Ishikawa (cell line): Measurements from ENCODE around the gene CUBN.

Experiments used
- CEBPB ChIP-seq: IDR thresholded peaks from 2 replicates; pipeline ENCODE4 v1.6.1; 2012
- EP300 ChIP-seq: IDR thresholded peaks from 2 replicates; pipeline ENCODE4 v1.6.1; 2012; ENCODE audit warnings: borderline replicate concordance
- FOXM1 ChIP-seq: IDR thresholded peaks from 2 replicates; pipeline ENCODE4 v1.6.1; 2012; ENCODE audit warnings: low read depth, borderline replicate concordance
- NFIC ChIP-seq: IDR thresholded peaks from 2 replicates; pipeline ENCODE4 v1.6.1; 2012
- RAD21 ChIP-seq: IDR thresholded peaks from 2 replicates; pipeline ENCODE4 v1.6.1; 2012; ENCODE audit warnings: low read depth
- TAF1 ChIP-seq: IDR thresholded peaks from 2 replicates; pipeline ENCODE4 v1.6.1; 2012; ENCODE audit warnings: low read depth, mild to moderate bottlenecking
- TEAD4 ChIP-seq: IDR thresholded peaks from 2 replicates; pipeline ENCODE4 v1.6.1; 2012
- YY1 ChIP-seq: IDR thresholded peaks from 2 replicates; pipeline ENCODE4 v1.6.1; 2012; ENCODE audit warnings: low read depth
- ZBTB7A ChIP-seq: IDR thresholded peaks from 2 replicates; pipeline ENCODE4 v1.6.1; 2012; ENCODE audit warnings: low read depth
- TF ChIP-seq, protein P1 (sequence below): IDR thresholded peaks from 2 replicates; pipeline ENCODE4 v1.6.1; 2012

- TF ChIP-seq RAD21: no peak
- no peak for TF ChIP-seq NFIC
- TF ChIP-seq TAF1: no peak
- no peak for TF ChIP-seq EP300
- TF ChIP-seq ZBTB7A: no peak
- TF ChIP-seq TEAD4: no peak
- no peak for TF ChIP-seq YY1
- TF ChIP-seq FOXM1: no peak
- no peak for TF ChIP-seq CEBPB
- TF ChIP-seq, protein P1, sequence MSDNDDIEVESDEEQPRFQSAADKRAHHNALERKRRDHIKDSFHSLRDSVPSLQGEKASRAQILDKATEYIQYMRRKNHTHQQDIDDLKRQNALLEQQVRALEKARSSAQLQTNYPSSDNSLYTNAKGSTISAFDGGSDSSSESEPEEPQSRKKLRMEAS: no peak
Measured at GRCh38 chr10:17067376-17068264, 62.0 kb downstream of the CUBN start.
